HepG2 (cell line): ENCODE measurements around the gene INAFM2. TPM values are rescaled to one million over a fixed set of nuclear protein-coding genes. Genes with fewer than 3 reads are reported as not detected.

Source experiments
- ATAC-seq: fragments of 200-7000 bp; cut with Tn5 transposase; 3 replicates; pipeline ENCODE4 v1.9.1; 2020; ENCODE audit warnings: mild to moderate bottlenecking, moderate library complexity
- BruUV-seq: library from RNA; stranded (reverse); fragments of 400-500 nt; replicated peaks from 2 replicates; lab custom pipeline; 2021; lab: Mats Ljungman, UMichigan
- CTCF ChIA-PET: fragments of 300-600 bp; formaldehyde crosslinking; extraction: SDS; loops from one replicate; lab custom pipeline; 2021; ENCODE audit warnings: low total read pairs, inconsistent platforms, low intra/inter-chr PET ratio; lab: Yijun Ruan, JAX
- POLR2A ChIA-PET: fragments of 350-600 bp; sonication (Branson Sonifier 250); formaldehyde crosslinking; loops from one replicate; lab custom pipeline; 2020; ENCODE audit warnings: antibody characterized with exemption, inconsistent platforms; lab: Yijun Ruan, JAX
- DNase-seq: peaks from one replicate; pipeline ENCODE4 v3.0.0-alpha.2; 2015; ENCODE audit warnings: low spot score
- FAIRE-seq: peaks from 3 replicates; lab custom pipeline; 2011; peaks lifted over from hg19 to GRCh38; lab: Jason Lieb, UNC
- H2AFZ ChIP-seq: one replicate; pipeline ENCODE4 v1.6.1; 2011; ENCODE audit warnings: low read length, inconsistent platforms
- H3K27ac ChIP-seq: fragments of 300-600 bp; 3 replicates; pipeline ENCODE4 v1.8.0; 2011; ENCODE audit warnings: mixed run types, mild to moderate bottlenecking, mixed read lengths, low read length, inconsistent platforms; ENCODE audit not compliant: insufficient read depth; ENCODE audit errors: extremely low read length
- H3K27me3 ChIP-seq, 2 experiments: fragments of 200-600 bp in 1 of 2; 2 replicates in 1 of 2; 3 replicates in 1 of 2; pipeline versions ENCODE4 v1.6.0 to v1.8.0; 2011; ENCODE audit warnings: low read length in 2 of 2, mild to moderate bottlenecking in 2 of 2, moderate library complexity in 2 of 2, inconsistent platforms in 1 of 2; ENCODE audit not compliant: insufficient read depth in 2 of 2, control insufficient read depth in 1 of 2
- H3K36me3 ChIP-seq, 2 experiments: fragments of 200-600 bp in 1 of 2; replicated peaks in 1 of 2; 2 replicates in 1 of 2; 3 replicates in 1 of 2; pipeline versions ENCODE4 v1.5.1 to v1.8.0; 2011; ENCODE audit warnings: low read length in 2 of 2, inconsistent platforms in 1 of 2; ENCODE audit not compliant: insufficient read depth in 2 of 2, control insufficient read depth in 1 of 2
- H3K4me1 ChIP-seq: 2 replicates; pipeline ENCODE4 v1.5.1; 2012; ENCODE audit warnings: low read length, inconsistent platforms; ENCODE audit not compliant: insufficient read depth
- H3K4me2 ChIP-seq: 2 replicates; pipeline ENCODE4 v1.6.0; 2011; ENCODE audit warnings: low read depth, low read length, inconsistent platforms
- H3K4me3 ChIP-seq, 3 experiments: fragments of 200-600 bp in 1 of 3; sonication (generic), shearing (Covaris generic) in 1 of 3; replicated peaks in 1 of 3; 2 replicates each; pipeline ENCODE4 v1.5.1; 2011 to 2016; ENCODE audit warnings: low read length in 3 of 3, inconsistent platforms in 2 of 3, low read depth in 2 of 3, mild to moderate bottlenecking in 2 of 3, control low read depth in 1 of 3, mixed read lengths in 1 of 3; ENCODE audit not compliant: insufficient read depth in 1 of 3
- H3K79me2 ChIP-seq: one replicate; pipeline ENCODE4 v1.6.1; 2011; ENCODE audit warnings: low read length, inconsistent platforms; ENCODE audit not compliant: insufficient read depth
- H3K9ac ChIP-seq: 2 replicates; pipeline ENCODE4 v1.6.0; 2011; ENCODE audit warnings: mild to moderate bottlenecking, low read depth, low read length, inconsistent platforms; ENCODE audit not compliant: insufficient read depth
- H3K9me3 ChIP-seq: 2 replicates; pipeline ENCODE4 v1.5.1; 2012; ENCODE audit warnings: mild to moderate bottlenecking, low read length
- H4K20me1 ChIP-seq: 2 replicates; pipeline ENCODE4 v1.6.0; 2011; ENCODE audit warnings: inconsistent platforms, mild to moderate bottlenecking, low read length, moderate library complexity; ENCODE audit not compliant: insufficient read depth
- ATF7 ChIP-seq, 2 experiments: fragments of 450-650 bp in 1 of 2; sonication (generic) in 1 of 2; formaldehyde crosslinking in 1 of 2; IDR thresholded peaks; 2 replicates each; pipeline versions ENCODE4 v1.4.0 to v1.6.1; 2016 to 2020; ENCODE audit warnings: antibody characterized with exemption in 1 of 2, mild to moderate bottlenecking in 1 of 2, missing genetic modification reagents in 1 of 2
- DPF2 ChIP-seq: sonication (generic); formaldehyde crosslinking; IDR thresholded peaks from 2 replicates; pipeline ENCODE4 v1.4.0; 2020; ENCODE audit warnings: mild to moderate bottlenecking, low read depth, missing genetic modification reagents, borderline replicate concordance
- GLI4 ChIP-seq: sonication (generic); formaldehyde crosslinking; IDR thresholded peaks from 2 replicates; pipeline ENCODE4 v1.5.1; 2020; ENCODE audit warnings: missing genetic modification reagents, mild to moderate bottlenecking, moderate library complexity, borderline replicate concordance
- HNF4A ChIP-seq: sonication (generic); formaldehyde crosslinking; IDR thresholded peaks from 2 replicates; pipeline ENCODE4 v1.4.0; 2020; ENCODE audit warnings: missing genetic modification reagents
- HOXA7 ChIP-seq: sonication (generic); formaldehyde crosslinking; IDR thresholded peaks from 2 replicates; pipeline ENCODE4 v1.8.1; 2022; ENCODE audit warnings: mild to moderate bottlenecking, missing genetic modification reagents, moderate library complexity
- KAT7 ChIP-seq: IDR thresholded peaks from 2 replicates; pipeline ENCODE4 v1.6.1; 2018; ENCODE audit warnings: borderline replicate concordance, missing compliant biosample characterization
- MEF2D ChIP-seq: sonication (generic); formaldehyde crosslinking; IDR thresholded peaks from 2 replicates; pipeline ENCODE4 v1.5.1; 2020; ENCODE audit warnings: mild to moderate bottlenecking, missing genetic modification reagents
- NBN ChIP-seq: fragments of 450-650 bp; conservative IDR thresholded peaks from 2 replicates; pipeline ENCODE4 v1.6.1; 2017
- RFX1 ChIP-seq: fragments of 450-650 bp; IDR thresholded peaks from 2 replicates; pipeline ENCODE4 v1.6.1; 2017
- RNF2 ChIP-seq: fragments of 450-650 bp; conservative IDR thresholded peaks from 2 replicates; pipeline ENCODE4 v1.6.1; 2016; ENCODE audit warnings: low read depth
- SOX13 ChIP-seq, 3 experiments: fragments of 450-650 bp in 1 of 3; sonication (generic) in 1 of 3; formaldehyde crosslinking in 1 of 3; IDR thresholded peaks in 2 of 3; conservative IDR thresholded peaks in 1 of 3; 2 replicates each; pipeline versions ENCODE4 v1.5.0 to v1.6.1; 2016 to 2020; ENCODE audit warnings: antibody characterized with exemption in 1 of 3, mild to moderate bottlenecking in 1 of 3, missing compliant biosample characterization in 1 of 3, missing genetic modification reagents in 1 of 3, moderate library complexity in 1 of 3
- TAF1 ChIP-seq: sonication (generic); formaldehyde crosslinking; IDR thresholded peaks from 2 replicates; pipeline ENCODE4 v1.4.0; 2020; ENCODE audit warnings: missing genetic modification reagents
- TBP ChIP-seq: sonication (generic); formaldehyde crosslinking; IDR thresholded peaks from 2 replicates; pipeline ENCODE4 v1.5.0; 2020; ENCODE audit warnings: missing genetic modification reagents
- ZFYVE20 ChIP-seq: sonication (generic); formaldehyde crosslinking; IDR thresholded peaks from 2 replicates; pipeline ENCODE4 v1.8.0; 2023; ENCODE audit warnings: low read depth, mild to moderate bottlenecking, moderate library complexity, missing genetic modification reagents, borderline replicate concordance
- ZNF556 ChIP-seq: sonication (generic); formaldehyde crosslinking; IDR thresholded peaks from 2 replicates; pipeline ENCODE4 v1.4.0; 2020; ENCODE audit warnings: mild to moderate bottlenecking, missing genetic modification reagents, borderline replicate concordance
- ZNF766 ChIP-seq: sonication (generic); formaldehyde crosslinking; IDR thresholded peaks from 2 replicates; pipeline ENCODE4 v1.5.0; 2020; ENCODE audit warnings: missing genetic modification reagents, borderline replicate concordance
- ZSCAN31 ChIP-seq: sonication (generic); formaldehyde crosslinking; IDR thresholded peaks from 2 replicates; pipeline ENCODE4 v1.5.0; 2020; ENCODE audit warnings: low read depth, mild to moderate bottlenecking, missing genetic modification reagents
- ZSCAN9 ChIP-seq: IDR thresholded peaks from 2 replicates; pipeline ENCODE4 v1.6.1; 2016; ENCODE audit warnings: borderline replicate concordance
- WGBS: methylation state at CpG from one replicate; pipeline ENCODE4 v1.1.6; 2017; ENCODE audit warnings: low lambda C conversion rate; 5-methylcytosine and 5-hydroxymethylcytosine counted together
- in situ Hi-C: cut with HindIII; loops from 2 replicates; pipeline ENCODE4 v1.10.0; 2017; ENCODE audit warnings: low pct_unique_long_range_greater_than_20kb; ENCODE audit not compliant: extremely low pct_ligation_motif_present
- intact Hi-C: fragments of 100-400 bp; cut with micrococcal nuclease; formaldehyde crosslinking; loops from one replicate; pipeline ENCODE4 v1.10.0; 2022; ENCODE audit not compliant: unreplicated experiment
- polyA plus RNA-seq, 8 experiments: library from polyadenylated mRNA; depleted of rRNA in 3 of 8; stranded (reverse) in 7 of 8; unstranded in 1 of 8; fragments of >200 nt; fragmentation: Illumina TruSeq in 4 of 8; extraction: Trizol in 4 of 8; gene quantifications; 2 replicates each; pipeline versions ENCODE4 v1.2.1 to v1.2.3, GENCODE V29; 2011 to 2016; ENCODE audit warnings: low read depth in 4 of 8, missing spikeins in 1 of 8, mixed read lengths in 1 of 8; ENCODE audit not compliant: insufficient read depth in 1 of 8
- total RNA-seq, 5 experiments: library from RNA; depleted of rRNA; stranded (reverse); fragments of >200 nt; fragmentation: Illumina TruSeq; extraction: Trizol; gene quantifications; 2 replicates each; pipeline ENCODE4 v1.2.3, GENCODE V29; 2016; ENCODE audit warnings: low read depth in 1 of 5
- TF ChIP-seq, protein P1 (sequence below): sonication (generic); formaldehyde crosslinking; IDR thresholded peaks from 2 replicates; pipeline ENCODE4 v1.8.1; 2023; ENCODE audit warnings: mild to moderate bottlenecking, missing genetic modification reagents
- TF ChIP-seq, protein P2 (sequence below): sonication (generic); formaldehyde crosslinking; IDR thresholded peaks from 2 replicates; pipeline ENCODE4 v1.5.0; 2020; ENCODE audit warnings: mild to moderate bottlenecking, missing genetic modification reagents
- TF ChIP-seq, protein P3 (sequence below): sonication (generic); formaldehyde crosslinking; IDR thresholded peaks from 2 replicates; pipeline ENCODE4 v1.8.1; 2023; ENCODE audit warnings: mild to moderate bottlenecking, missing genetic modification reagents, borderline replicate concordance

Gene INAFM2
- total and polyA plus RNA-seq, 2 of the 13 experiments (the other 11 are each of a cell fraction or from before 2014, with no cell fraction given), result 5.5 to 6.5 TPM

DNA sequence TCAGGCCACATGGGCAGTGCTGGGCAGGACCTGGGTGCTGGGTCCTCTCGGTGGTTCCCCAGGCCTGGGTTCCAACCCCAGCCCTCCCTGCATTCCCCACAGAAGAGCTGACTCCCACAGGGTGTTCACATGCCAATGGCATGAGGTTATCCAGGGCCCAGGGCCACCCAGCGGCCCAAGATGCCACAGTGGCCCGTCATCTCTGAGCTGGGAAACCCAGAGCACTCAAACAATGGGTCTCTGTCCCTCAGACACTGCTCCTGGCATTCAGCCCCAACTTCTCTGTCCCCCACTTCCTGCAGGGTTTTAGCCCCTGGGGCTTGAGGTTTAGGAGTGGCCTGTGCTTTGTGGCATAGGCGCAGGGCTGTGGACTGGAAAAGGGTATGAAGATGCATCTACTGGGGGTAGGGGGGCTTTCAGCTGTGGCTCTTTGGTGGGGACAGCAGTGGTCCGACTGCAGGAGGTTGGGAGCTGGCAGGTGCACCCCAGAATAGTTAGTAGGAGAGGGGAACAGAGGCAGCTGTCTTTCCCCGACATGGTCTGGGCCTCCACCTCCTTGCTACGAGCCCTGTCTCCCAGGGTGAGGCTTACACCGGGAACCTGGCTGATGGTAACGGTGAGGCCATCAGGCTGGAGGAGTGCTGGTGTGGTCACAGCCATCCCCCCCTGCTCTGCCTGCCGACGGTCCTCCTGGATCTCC, 15.6 kb downstream of the INAFM2 start:
- peak overlapping the region; percentile 86 for H3K4me2 ChIP-seq
- intact Hi-C loops (loop anchor here (1.0 kb wide), 1 partner anchor 18 kb away; no protein-coding TSS in a partner anchor), in situ Hi-C loops (no loop called here)
- DNase-seq, result peak; percentile 85
- H3K27ac ChIP-seq, result no peak overlapping the region
- peaks cover 4% of the 10 kb centered on the region; the same call in 1 of the 2 replicates for H4K20me1 ChIP-seq
- no peaks in the 10 kb centered on the region; a peak in 1 of 5 replicates for H3K36me3 ChIP-seq
- 39% methylated on average over 4 of the region's 11 CpGs for WGBS
- H3K9me3 ChIP-seq, result no peaks in the 10 kb centered on the region
- POLR2A ChIA-PET, result interaction anchor here (0.9 to 4.4 kb wide), 8 partner anchors 8 to 83 kb away, joined by 3 to 24 read pairs (median 4); partner anchors contain the start of genes INAFM2 and IVD
- peak overlapping the region; percentile 76 for H3K9ac ChIP-seq
- BruUV-seq, result TSS peak; percentile 98
- CTCF ChIA-PET, result interaction anchor here (1.8 to 2.3 kb wide), 2 partner anchors 17 to 83 kb away, joined by 6 to 19 read pairs; partner anchors contain the start of gene INAFM2
- H3K4me1 ChIP-seq, result peaks cover 50% of the 10 kb centered on the region
- H3K27me3 ChIP-seq, result no peaks in the 10 kb centered on the region
- ATAC-seq, result peak; percentile 55
- no peaks in the 10 kb centered on the region for H3K79me2 ChIP-seq
- no peak overlapping the region for H2AFZ ChIP-seq
- peak overlapping the region in 2 of 3 experiments; percentile 68 to 79; a peak in 4 of 6 replicates for H3K4me3 ChIP-seq
- no peak for FAIRE-seq
- TF ChIP-seq TAF1 (peak; percentile 16; the same call in 1 of the 2 replicates), GLI4 (no peak), ZNF766 (no peak), RNF2 (no peak), ZSCAN9 (CRISPR knock-in tag) (no peak), RFX1 (no peak), NBN (no peak), HNF4A (CRISPR knock-in tag) (no peak), KAT7 (no peak), ZSCAN31 (no peak), ZFYVE20 (CRISPR knock-in tag) (no peak), TBP (CRISPR knock-in tag) (no peak), DPF2 (no peak), MEF2D (CRISPR knock-in tag) (no peak), SOX13 (IDR thresholded peaks at IDR 0.05) (no peak), SOX13 (CRISPR knock-in tag; conservative IDR thresholded peaks at IDR 0.05 in 1 of 2, IDR thresholded peaks at IDR 0.05 in 1 of 2) (0 out of 4 replicates have a peak, but pooled peaks of 1 of the 2 experiments have one; percentile 24), ZNF556 (CRISPR knock-in tag) (no peak), ATF7 (IDR thresholded peaks at IDR 0.05) (no peak), ATF7 (CRISPR knock-in tag; IDR thresholded peaks at IDR 0.05) (no peak), HOXA7 (CRISPR knock-in tag) (no peak)
- TF ChIP-seq, protein P1, sequence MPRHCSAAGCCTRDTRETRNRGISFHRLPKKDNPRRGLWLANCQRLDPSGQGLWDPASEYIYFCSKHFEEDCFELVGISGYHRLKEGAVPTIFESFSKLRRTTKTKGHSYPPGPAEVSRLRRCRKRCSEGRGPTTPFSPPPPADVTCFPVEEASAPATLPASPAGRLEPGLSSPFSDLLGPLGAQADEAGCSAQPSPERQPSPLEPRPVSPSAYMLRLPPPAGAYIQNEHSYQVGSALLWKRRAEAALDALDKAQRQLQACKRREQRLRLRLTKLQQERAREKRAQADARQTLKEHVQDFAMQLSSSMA (CRISPR knock-in tag), result no peak
- TF ChIP-seq, protein P2, sequence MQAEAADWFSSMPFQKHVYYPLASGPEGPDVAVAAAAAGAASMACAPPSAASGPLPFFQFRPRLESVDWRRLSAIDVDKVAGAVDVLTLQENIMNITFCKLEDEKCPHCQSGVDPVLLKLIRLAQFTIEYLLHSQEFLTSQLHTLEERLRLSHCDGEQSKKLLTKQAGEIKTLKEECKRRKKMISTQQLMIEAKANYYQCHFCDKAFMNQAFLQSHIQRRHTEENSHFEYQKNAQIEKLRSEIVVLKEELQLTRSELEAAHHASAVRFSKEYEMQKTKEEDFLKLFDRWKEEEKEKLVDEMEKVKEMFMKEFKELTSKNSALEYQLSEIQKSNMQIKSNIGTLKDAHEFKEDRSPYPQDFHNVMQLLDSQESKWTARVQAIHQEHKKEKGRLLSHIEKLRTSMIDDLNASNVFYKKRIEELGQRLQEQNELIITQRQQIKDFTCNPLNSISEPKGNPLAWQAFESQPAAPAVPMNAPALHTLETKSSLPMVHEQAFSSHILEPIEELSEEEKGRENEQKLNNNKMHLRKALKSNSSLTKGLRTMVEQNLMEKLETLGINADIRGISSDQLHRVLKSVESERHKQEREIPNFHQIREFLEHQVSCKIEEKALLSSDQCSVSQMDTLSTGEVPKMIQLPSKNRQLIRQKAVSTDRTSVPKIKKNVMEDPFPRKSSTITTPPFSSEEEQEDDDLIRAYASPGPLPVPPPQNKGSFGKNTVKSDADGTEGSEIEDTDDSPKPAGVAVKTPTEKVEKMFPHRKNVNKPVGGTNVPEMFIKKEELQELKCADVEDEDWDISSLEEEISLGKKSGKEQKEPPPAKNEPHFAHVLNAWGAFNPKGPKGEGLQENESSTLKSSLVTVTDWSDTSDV (CRISPR knock-in tag), result no peak
- TF ChIP-seq, protein P3, sequence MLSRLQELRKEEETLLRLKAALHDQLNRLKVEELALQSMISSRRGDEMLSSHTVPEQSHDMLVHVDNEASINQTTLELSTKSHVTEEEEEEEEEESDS (CRISPR knock-in tag), result no peak
